ENCODE results near the gene MSMO1.

DNA sequence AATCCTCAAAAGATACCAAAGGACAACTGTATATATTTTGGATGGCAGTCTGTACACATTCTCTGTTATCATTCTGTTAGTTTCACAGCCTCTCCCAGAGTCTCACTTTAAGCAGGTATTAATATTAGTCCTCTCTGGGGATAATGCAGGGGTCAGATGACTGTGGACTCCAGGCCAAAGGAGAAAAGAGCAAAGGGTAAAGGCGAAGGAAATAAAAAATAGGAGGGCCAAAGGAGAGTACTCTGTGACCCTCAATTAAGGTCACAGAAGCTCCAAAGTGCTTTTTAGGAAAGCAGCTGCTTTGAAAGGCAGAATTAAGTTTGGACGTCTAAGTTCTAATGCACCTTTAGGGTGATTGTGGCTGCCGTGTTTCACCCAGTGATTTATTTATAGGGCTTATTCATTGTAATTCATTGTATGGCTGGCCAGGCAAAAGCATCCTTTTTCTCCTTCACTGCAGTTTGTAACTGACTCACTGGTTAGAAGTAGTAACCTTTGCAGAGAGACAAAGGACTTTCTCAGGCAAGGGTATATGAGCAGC lies 7.8 kb downstream of the MSMO1 start:
- TF ChIP-seq POLR2A (IDR thresholded peaks at IDR 0.05; ENCODE audit: low read length) = no peak
- no peak for TF ChIP-seq GATA1 (IDR thresholded peaks at IDR 0.05; ENCODE audit: low read depth, low read length)

Data from erythroblast (primary cell).